GM12801 (cell line): Measurements from ENCODE around the gene TMEM176A.

ENCODE experiments used
- TF ChIP-seq, protein P1 (sequence below): IDR thresholded peaks from one replicate; pipeline ENCODE4 v1.5.1; 2011; ENCODE audit warnings: control low read depth; ENCODE audit not compliant: insufficient read length; ENCODE audit errors: extremely low read depth

TMEM176A gene, protein sequence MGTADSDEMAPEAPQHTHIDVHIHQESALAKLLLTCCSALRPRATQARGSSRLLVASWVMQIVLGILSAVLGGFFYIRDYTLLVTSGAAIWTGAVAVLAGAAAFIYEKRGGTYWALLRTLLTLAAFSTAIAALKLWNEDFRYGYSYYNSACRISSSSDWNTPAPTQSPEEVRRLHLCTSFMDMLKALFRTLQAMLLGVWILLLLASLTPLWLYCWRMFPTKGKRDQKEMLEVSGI

GRCh38 chr7:150800581-150801241 lies at the start of gene TMEM176A:
Gene TMEM176A, plus strand, starts transcription at chr7:150800769. Its CDS starts 782 bp downstream, at chr7:150801551.
- TF ChIP-seq, protein P1, sequence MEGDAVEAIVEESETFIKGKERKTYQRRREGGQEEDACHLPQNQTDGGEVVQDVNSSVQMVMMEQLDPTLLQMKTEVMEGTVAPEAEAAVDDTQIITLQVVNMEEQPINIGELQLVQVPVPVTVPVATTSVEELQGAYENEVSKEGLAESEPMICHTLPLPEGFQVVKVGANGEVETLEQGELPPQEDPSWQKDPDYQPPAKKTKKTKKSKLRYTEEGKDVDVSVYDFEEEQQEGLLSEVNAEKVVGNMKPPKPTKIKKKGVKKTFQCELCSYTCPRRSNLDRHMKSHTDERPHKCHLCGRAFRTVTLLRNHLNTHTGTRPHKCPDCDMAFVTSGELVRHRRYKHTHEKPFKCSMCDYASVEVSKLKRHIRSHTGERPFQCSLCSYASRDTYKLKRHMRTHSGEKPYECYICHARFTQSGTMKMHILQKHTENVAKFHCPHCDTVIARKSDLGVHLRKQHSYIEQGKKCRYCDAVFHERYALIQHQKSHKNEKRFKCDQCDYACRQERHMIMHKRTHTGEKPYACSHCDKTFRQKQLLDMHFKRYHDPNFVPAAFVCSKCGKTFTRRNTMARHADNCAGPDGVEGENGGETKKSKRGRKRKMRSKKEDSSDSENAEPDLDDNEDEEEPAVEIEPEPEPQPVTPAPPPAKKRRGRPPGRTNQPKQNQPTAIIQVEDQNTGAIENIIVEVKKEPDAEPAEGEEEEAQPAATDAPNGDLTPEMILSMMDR, result no peak

DNA sequence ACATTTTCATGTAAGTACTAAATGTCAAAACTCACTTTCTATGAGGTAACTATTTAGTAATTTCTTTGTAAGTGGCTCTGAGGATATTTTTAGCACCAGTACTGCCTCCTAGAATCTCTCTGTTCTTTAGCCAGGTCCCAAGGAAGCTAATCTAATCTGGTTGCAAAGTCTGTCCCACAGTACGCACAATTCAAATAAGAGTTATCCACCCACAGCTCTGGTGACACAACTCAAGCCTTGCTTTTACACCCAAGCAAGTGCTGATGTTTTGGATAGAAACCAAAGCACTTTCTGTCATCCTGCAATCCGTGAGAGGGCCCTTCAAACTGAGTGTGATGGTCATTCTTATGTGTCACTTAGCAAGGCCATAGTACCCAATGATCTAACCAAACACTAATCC lies 48.9 kb upstream of the TMEM176A start:
- TF ChIP-seq, protein P1, result no peak

DNA sequence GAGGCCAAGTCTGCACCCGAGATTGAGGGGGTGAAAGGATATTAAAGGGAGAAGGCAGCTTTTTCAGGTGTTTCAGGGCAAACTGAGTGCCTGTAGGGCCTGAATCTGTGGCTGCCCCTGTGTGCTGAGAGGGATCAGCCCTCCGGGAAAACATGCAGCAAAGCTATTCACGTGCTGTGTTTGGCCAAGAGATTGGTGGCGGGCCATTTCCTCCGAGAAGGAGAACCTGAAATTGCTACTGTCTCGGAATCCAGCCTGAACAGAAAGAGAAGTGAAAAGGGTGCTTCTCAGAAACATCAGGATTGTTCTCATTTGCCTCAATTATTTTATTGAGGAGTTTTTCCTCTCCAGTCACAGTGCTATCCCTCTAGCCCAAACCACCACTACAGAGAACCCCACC lies 47.3 kb upstream of the TMEM176A start:
- TF ChIP-seq, protein P1, result no peak

GRCh38 chr7:150753826-150754603 lies 46.6 kb upstream of the TMEM176A start:
- TF ChIP-seq, protein P1, result no peak

DNA sequence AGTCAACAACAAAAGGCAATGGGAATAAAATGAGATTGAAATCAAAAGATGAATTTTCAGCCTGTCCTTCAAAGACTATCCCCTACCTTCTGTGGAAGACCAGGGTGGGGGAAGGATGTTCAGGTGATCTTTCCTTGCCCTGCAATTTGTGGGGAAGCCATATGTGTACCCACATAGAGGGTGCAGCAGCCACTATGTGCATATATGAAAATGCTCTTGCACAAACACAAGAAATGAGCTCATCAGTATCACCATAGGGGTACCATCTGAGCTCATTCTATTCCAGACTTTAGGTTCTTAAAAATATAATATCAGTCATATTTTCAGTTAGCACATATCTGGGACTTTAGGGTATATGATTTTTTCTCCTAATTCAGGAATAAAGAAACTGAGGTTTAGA lies 45.6 kb upstream of the TMEM176A start:
- TF ChIP-seq, protein P1, result no peak

DNA sequence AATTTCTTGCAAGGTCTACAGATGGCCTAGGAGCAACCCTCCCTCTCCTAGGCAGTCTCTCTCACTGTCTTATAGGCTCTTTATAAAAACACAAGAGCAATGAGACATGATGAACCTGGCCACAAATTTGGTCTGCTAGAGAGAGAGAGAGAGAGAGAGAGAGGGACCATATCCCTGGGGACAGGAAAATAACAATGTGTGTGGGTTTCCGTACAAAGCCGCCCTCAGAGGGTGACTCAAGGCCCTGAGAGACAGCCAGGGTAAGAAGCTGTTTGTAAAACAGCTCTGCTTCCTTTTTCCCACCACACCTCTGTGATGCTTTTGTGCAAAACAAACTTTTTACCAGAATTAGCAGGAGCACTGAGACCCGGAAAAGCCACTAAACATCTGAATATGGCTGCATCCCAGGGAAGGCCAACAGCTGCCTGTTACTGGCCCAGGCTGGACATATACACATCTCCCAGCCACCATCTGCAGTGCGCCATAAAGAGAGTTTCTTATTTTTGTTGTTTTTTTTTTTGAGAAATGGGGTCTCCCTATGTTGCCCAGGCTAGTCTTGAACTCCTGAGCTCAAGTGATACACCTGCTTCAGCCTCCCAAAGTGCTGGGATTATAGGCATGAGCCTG lies 45.0 kb upstream of the TMEM176A start:
- TF ChIP-seq, protein P1, result no peak

- TF ChIP-seq, protein P1, result no peak
Measured at GRCh38 chr7:150756166-150756565, 44.4 kb upstream of the TMEM176A start.
